A549 (cell line): ENCODE results near the gene PHF21A. TPM values are rescaled to one million over a fixed set of nuclear protein-coding genes. Genes with fewer than 3 reads are reported as not detected.

Experiments used
- ATAC-seq, 2 experiments: fragments of 200-7000 bp in 1 of 2; fragments of >200 bp in 1 of 2; cut with Nextera tagmentation in 1 of 2; cut with Tn5 transposase in 1 of 2; 3 replicates each; pipeline versions ENCODE4 v1.8.0 to v1.9.1; 2018 to 2020; ENCODE audit warnings: mild to moderate bottlenecking in 1 of 2, moderate library complexity in 1 of 2
- CTCF ChIA-PET: fragments of 300-600 bp; sonication (Branson Sonifier 250); formaldehyde crosslinking; extraction: SDS; loops from one replicate; lab custom pipeline; 2021; ENCODE audit warnings: antibody characterized with exemption, inconsistent platforms; lab: Yijun Ruan, JAX
- POLR2A ChIA-PET: fragments of 350-600 bp; formaldehyde crosslinking; extraction: SDS; loops from one replicate; lab custom pipeline; 2021; ENCODE audit warnings: antibody characterized with exemption, inconsistent platforms; lab: Yijun Ruan, JAX
- DNase-seq, 2 experiments: peaks; one replicate each; pipeline versions ENCODE4 v3.0.0 to v3.0.0-alpha.2; 2011 to 2016; ENCODE audit warnings: low read depth in 1 of 2, low spot score in 1 of 2
- FAIRE-seq: peaks from 2 replicates; lab custom pipeline; 2011; peaks lifted over from hg19 to GRCh38; lab: Jason Lieb, UNC
- H3K27ac ChIP-seq, 2 experiments: fragments of >200 bp; sonication (Bioruptor Twin); formaldehyde crosslinking; 3 replicates each; pipeline ENCODE4 v1.5.1; 2016 to 2017
- H3K4me1 ChIP-seq: fragments of >200 bp; sonication (Bioruptor Twin); formaldehyde crosslinking; 3 replicates; pipeline ENCODE4 v1.6.1; 2016
- H3K4me2 ChIP-seq: fragments of >200 bp; sonication (Bioruptor Twin); formaldehyde crosslinking; 3 replicates; pipeline ENCODE4 v1.6.1; 2016
- H3K4me3 ChIP-seq: fragments of >200 bp; sonication (Bioruptor Twin); formaldehyde crosslinking; 3 replicates; pipeline ENCODE4 v1.5.1; 2016
- H3K9me3 ChIP-seq: fragments of >200 bp; sonication (Bioruptor Twin); formaldehyde crosslinking; 3 replicates; pipeline ENCODE4 v1.6.1; 2016
- ATOH8 ChIP-seq: fragments of 250-450 bp; sonication (Bioruptor Pico); IDR thresholded peaks from 2 replicates; pipeline ENCODE4 v1.5.0; 2020; ENCODE audit warnings: low read depth, mild to moderate bottlenecking, moderate library complexity
- CBX2 ChIP-seq: fragments of 200-600 bp; sonication (generic); IDR thresholded peaks from 2 replicates; pipeline ENCODE4 v1.6.1; 2016; ENCODE audit warnings: low read depth, mild to moderate bottlenecking, borderline replicate concordance
- CBX8 ChIP-seq: fragments of 200-600 bp; sonication (generic); IDR thresholded peaks from 2 replicates; pipeline ENCODE4 v1.6.1; 2016
- CEBPB ChIP-seq, 2 experiments: fragments of >200 bp in 1 of 2; sonication (Bioruptor Twin) in 1 of 2; formaldehyde crosslinking in 1 of 2; IDR thresholded peaks; 2 replicates each; pipeline ENCODE4 v1.6.1; 2012 to 2016
- CTCF ChIP-seq: fragments of >200 bp; sonication (Bioruptor Twin); formaldehyde crosslinking; IDR thresholded peaks from 3 replicates; pipeline ENCODE4 v1.5.1; 2016
- E2F6 ChIP-seq: IDR thresholded peaks from 2 replicates; pipeline ENCODE4 v1.6.1; 2012; ENCODE audit warnings: low read depth, borderline replicate concordance
- EHMT2 ChIP-seq: fragments of 200-600 bp; sonication (generic); IDR thresholded peaks from 2 replicates; pipeline ENCODE4 v1.6.1; 2016; ENCODE audit warnings: antibody characterized with exemption, low read depth, mild to moderate bottlenecking, moderate library complexity
- EP300 ChIP-seq, 2 experiments: fragments of >200 bp; sonication (Bioruptor Twin); formaldehyde crosslinking; IDR thresholded peaks; 2 replicates in 1 of 2; 3 replicates in 1 of 2; pipeline ENCODE4 v1.6.1; 2016 to 2017
- ESRRA ChIP-seq: fragments of 150-350 bp; IDR thresholded peaks from 2 replicates; pipeline ENCODE4 v1.6.1; 2014; ENCODE audit warnings: mild to moderate bottlenecking, low read length, borderline replicate concordance
- GATA3 ChIP-seq: IDR thresholded peaks from 2 replicates; pipeline ENCODE4 v1.6.1; 2012; ENCODE audit warnings: borderline replicate concordance
- HOXB13 ChIP-seq: fragments of 250-450 bp; sonication (Bioruptor Pico); IDR thresholded peaks from 2 replicates; pipeline ENCODE4 v1.5.0; 2020; ENCODE audit warnings: low read depth, mild to moderate bottlenecking, moderate library complexity
- JUNB ChIP-seq: fragments of >200 bp; sonication (Bioruptor Twin); formaldehyde crosslinking; IDR thresholded peaks from 2 replicates; pipeline ENCODE4 v1.6.1; 2016
- KDM1A ChIP-seq: fragments of 200-600 bp; sonication (generic); IDR thresholded peaks from 2 replicates; pipeline ENCODE4 v1.6.1; 2016; ENCODE audit warnings: low read depth, mild to moderate bottlenecking
- KDM5A ChIP-seq: fragments of 200-600 bp; sonication (generic); IDR thresholded peaks from 2 replicates; pipeline ENCODE4 v1.6.1; 2016; ENCODE audit warnings: antibody characterized with exemption, mild to moderate bottlenecking
- NFE2L2 ChIP-seq: fragments of 150-350 bp; conservative IDR thresholded peaks from 2 replicates; pipeline ENCODE4 v1.6.1; 2014; ENCODE audit warnings: low read length
- NPAS2 ChIP-seq: fragments of 250-450 bp; sonication (Bioruptor Pico); IDR thresholded peaks from 2 replicates; pipeline ENCODE4 v1.8.0; 2022; ENCODE audit warnings: mild to moderate bottlenecking, moderate library complexity, borderline replicate concordance
- PHF8 ChIP-seq: fragments of 200-600 bp; sonication (generic); IDR thresholded peaks from 2 replicates; pipeline ENCODE4 v1.6.1; 2016; ENCODE audit warnings: low read depth, mild to moderate bottlenecking, antibody characterized with exemption, moderate library complexity, borderline replicate concordance
- POLR2A ChIP-seq: IDR thresholded peaks from 2 replicates; pipeline ENCODE4 v1.6.1; 2012; ENCODE audit warnings: mild to moderate bottlenecking, low read length
- REST ChIP-seq: fragments of 200-600 bp; sonication (generic); IDR thresholded peaks from 2 replicates; pipeline ENCODE4 v1.6.1; 2016; ENCODE audit warnings: antibody characterized with exemption, mild to moderate bottlenecking, moderate library complexity
- SMC3 ChIP-seq: fragments of >200 bp; sonication (Bioruptor Twin); formaldehyde crosslinking; IDR thresholded peaks from 3 replicates; pipeline ENCODE4 v1.6.1; 2018; ENCODE audit warnings: inconsistent platforms
- TP53 ChIP-seq: fragments of 250-450 bp; sonication (Bioruptor Pico); IDR thresholded peaks from 2 replicates; pipeline ENCODE4 v1.5.0; 2021; ENCODE audit warnings: mild to moderate bottlenecking, moderate library complexity
- ZFP36 ChIP-seq: fragments of 450-650 bp; IDR thresholded peaks from 2 replicates; pipeline ENCODE4 v1.6.1; 2014; ENCODE audit warnings: borderline replicate concordance; ENCODE audit not compliant: partially characterized antibody
- WGBS: methylation state at CpG from one replicate; pipeline ENCODE4 v1.1.6; 2017; ENCODE audit errors: missing lambda C conversion rate; 5-methylcytosine and 5-hydroxymethylcytosine counted together
- polyA plus RNA-seq, 4 experiments: library from polyadenylated mRNA; depleted of rRNA in 3 of 4; stranded (reverse); fragments of >200 nt; fragmentation: RNase III in 1 of 4; extraction: RNeasy Plus Mini Kit Qiagen cat#74134 plus additional on column Dnase treatment in 1 of 4; gene quantifications; 2 replicates in 3 of 4; 3 replicates in 1 of 4; pipeline ENCODE4 v1.2.3, GENCODE V29; 2011 to 2017

Gene PHF21A
- polyA plus RNA-seq, 2 of the 4 experiments (the other 2 are of a cell fraction) = 20.0 to 31.9 TPM

GRCh38 chr11:45927332-45927683 lies 193.9 kb downstream of the PHF21A start:
- TF ChIP-seq EHMT2 (no peak), SMC3 (no peak), NPAS2 (CRISPR knock-in tag) (no peak), CEBPB (IDR thresholded peaks at IDR 0.05) (no peak), TP53 (CRISPR knock-in tag) (no peak), HOXB13 (CRISPR knock-in tag) (no peak), CBX8 (no peak), POLR2A (no peak), ZFP36 (no peak), JUNB (no peak), ESRRA (no peak), CBX2 (no peak), KDM1A (no peak), REST (no peak), EP300 (IDR thresholded peaks at IDR 0.05) (no peak), E2F6 (no peak), CTCF (no peak), PHF8 (no peak), KDM5A (no peak)
- Histone ChIP-seq H3K27ac (no peak overlapping the region), H3K4me1 (peaks cover 11% of the 10 kb centered on the region), H3K9me3 (no peaks in the 10 kb centered on the region), H3K4me2 (no peak overlapping the region), H3K4me3 (no peak overlapping the region)
- WGBS = 87% methylated on average over 15 of the region's 15 CpGs
- ATAC-seq (no peak; a peak in 1 of 6 replicates), DNase-seq (no peak), FAIRE-seq (no peak)
- CTCF ChIA-PET = interaction anchor here (0.6 to 1.9 kb wide), 5 partner anchors 10 to 172 kb away, joined by 3 to 9 read pairs (median 3); partner anchors contain the start of gene PEX16
- POLR2A ChIA-PET = interaction anchor here (2.0 kb wide), 1 partner anchor 10 kb away, joined by 7 read pairs; the partner anchor contains the start of gene PEX16

GRCh38 chr11:45926536-45927331 lies 194.5 kb downstream of the PHF21A start:
- no peak for FAIRE-seq
- Histone ChIP-seq H3K4me1 (peaks cover 11% of the 10 kb centered on the region), H3K27ac (no peak overlapping the region), H3K9me3 (no peaks in the 10 kb centered on the region), H3K4me2 (no peak overlapping the region), H3K4me3 (no peak overlapping the region)
- no peak for DNase-seq
- 90% methylated on average over 7 of the region's 12 CpGs for WGBS
- TF ChIP-seq NFE2L2 (no peak), ATOH8 (CRISPR knock-in tag) (no peak), GATA3 (no peak)
- peak; percentile 2; a peak in 1 of 6 replicates for ATAC-seq
- CTCF ChIA-PET = interaction anchor here (0.6 to 1.9 kb wide), 6 partner anchors 9 to 173 kb away, joined by 3 to 10 read pairs (median 4); partner anchors contain the start of gene PEX16
- POLR2A ChIA-PET = interaction anchor here (2.0 kb wide), 1 partner anchor 9 kb away, joined by 7 read pairs; the partner anchor contains the start of gene PEX16
